GM18505 (cell line): ENCODE data around the gene RECK.
"Not testable (repeated sequence)": the region's sequence is repeated elsewhere in the genome, so short reads cannot be mapped to it uniquely, and the experiment has no call there.

Source experiments
- ATAC-seq: cut with Tn5 transposase; IDR thresholded peaks from one replicate; pipeline ENCODE4 v1.9.1; 2021; ENCODE audit not compliant: unreplicated experiment
- POLR2A ChIP-seq: IDR thresholded peaks from 4 replicates; pipeline ENCODE4 v1.6.1; 2011; ENCODE audit warnings: borderline replicate concordance; ENCODE audit not compliant: insufficient read depth, insufficient read length; ENCODE audit errors: extremely low read depth

RECK gene

DNA sequence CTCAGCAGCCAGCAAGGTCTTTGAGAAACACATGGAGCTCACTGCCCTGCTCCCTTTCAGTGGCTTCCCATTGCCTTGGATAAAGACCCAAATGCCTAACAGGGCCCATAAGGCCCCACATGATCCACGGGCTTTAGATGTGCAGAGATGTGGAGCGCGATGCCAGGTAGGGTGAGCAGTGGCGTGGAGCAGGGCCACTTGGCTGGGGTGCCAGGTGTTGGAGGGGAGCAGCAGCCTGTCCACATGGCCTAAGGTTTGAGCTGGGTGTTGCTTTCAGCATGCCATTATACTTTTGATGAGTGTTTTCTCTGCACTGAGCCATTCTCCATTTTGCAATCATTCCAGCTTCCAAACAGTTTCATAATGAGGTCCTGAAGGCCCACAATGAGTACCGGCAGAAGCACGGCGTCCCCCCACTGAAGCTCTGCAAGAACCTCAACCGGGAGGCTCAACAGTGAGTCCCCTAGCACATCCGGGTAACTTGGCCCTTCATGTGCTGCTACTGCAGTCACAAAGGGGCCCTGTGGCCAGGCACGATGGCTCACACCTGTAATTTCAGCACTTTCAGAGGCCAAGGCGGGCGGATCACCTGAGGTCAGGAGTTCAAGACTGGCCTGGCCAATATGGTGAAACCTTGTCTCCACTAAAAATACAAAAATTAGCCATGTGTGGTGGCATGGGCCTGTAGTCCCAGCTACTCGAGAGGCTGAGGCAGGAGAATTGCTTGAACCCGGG is 110.9 kb downstream of the RECK start:
- no peak for ATAC-seq

DNA sequence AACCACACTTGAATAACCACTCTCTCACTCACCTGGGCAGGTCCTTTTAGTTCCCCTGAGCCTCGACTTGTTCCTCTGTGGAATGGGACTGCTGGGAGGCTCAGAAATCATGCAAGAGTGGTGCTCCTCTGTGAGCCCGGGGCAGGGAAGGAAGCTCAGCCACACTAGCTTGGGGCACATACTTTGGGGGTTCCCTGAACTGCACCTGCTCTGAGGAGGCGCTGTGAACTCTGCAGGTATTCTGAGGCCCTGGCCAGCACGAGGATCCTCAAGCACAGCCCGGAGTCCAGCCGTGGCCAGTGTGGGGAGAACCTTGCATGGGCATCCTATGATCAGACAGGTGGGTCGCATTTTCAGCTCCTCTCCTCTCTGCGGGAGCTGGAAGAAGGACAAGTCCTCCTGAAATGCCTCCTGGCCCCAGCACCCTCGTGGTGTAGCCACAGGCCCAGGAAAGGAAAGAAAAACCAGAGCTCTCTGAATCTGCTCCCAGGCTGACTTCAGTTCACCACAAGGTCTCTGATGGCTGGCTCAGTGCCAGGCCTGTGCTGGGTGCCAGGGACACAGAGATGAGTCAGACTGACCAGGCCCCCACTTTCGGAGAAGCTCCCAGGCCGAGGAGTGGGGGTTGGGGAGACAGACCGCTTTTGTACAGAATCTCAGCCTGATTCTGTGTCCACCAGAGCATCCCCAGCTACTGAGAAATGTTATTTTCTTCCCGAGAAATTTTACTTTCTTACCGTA is 111.8 kb downstream of the RECK start:
- no peak for TF ChIP-seq POLR2A
- ATAC-seq = no peak

More for the DNA sequence above, 110.9 kb downstream of the RECK start:
- TF ChIP-seq POLR2A = no peak

DNA sequence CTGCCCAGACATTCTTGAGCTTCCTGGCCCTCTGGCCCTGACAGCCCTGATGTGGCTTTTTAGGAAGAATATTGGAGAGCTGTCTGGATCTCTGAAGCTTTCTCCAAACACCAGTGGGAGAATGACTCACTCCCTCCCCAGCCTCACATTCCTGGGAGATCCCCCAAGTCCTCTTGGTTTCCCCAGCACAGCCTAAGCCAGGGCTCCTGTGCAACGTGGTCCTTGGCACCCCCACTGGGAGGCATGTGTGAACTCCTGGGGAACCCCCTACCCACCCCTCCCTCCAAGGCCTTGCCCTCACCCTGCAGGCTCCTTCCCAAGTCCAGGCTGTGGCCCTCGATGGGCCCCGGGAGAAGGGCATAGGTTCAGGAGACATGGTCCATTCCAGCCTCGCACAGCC is 112.5 kb downstream of the RECK start:
- ATAC-seq = no peak
- no peak for TF ChIP-seq POLR2A

- no peak for TF ChIP-seq POLR2A
- no peak for ATAC-seq
Measured at GRCh38 chr9:36150574-36151315, 114.0 kb downstream of the RECK start.

GRCh38 chr9:36151316-36152210 is 114.8 kb downstream of the RECK start:
- ATAC-seq = peak; percentile 78

GRCh38 chr9:36152741-36153438 is 116.2 kb downstream of the RECK start:
- no peak for ATAC-seq
- no peak for TF ChIP-seq POLR2A

More at GRCh38 chr9:36151316-36152210, 114.8 kb downstream of the RECK start:
- peak; percentile 56 for TF ChIP-seq POLR2A

DNA sequence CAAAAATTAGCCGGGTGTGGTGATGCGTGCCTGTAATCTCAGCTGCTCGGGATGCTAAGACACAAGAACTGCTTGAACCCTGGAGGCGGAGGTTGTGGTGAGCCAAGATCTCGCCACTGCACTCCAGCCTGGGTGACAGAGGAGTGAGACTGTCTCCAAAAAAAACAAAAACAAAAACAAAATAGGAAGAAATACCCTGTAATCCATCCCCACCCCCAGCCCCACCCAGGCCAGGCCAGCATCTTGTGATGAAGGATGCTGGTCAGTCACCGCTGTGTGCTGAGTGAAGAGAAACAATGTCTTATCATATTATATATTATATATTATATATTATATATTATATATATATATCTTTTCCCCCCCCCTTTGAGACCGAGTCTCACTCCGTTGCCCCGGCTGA is 117.0 kb downstream of the RECK start:
- no peak for TF ChIP-seq POLR2A
- ATAC-seq = no peak

- ATAC-seq = no peak
- TF ChIP-seq POLR2A = no peak
Measured at GRCh38 chr9:36154331-36154952, 117.7 kb downstream of the RECK start.

GRCh38 chr9:36156116-36156515 is 119.4 kb downstream of the RECK start:
- ATAC-seq = no peak
- no peak for TF ChIP-seq POLR2A

GRCh38 chr9:36158122-36158521 is 121.4 kb downstream of the RECK start:
- TF ChIP-seq POLR2A = no peak
- no peak for ATAC-seq

GRCh38 chr9:36158917-36159316 is 122.2 kb downstream of the RECK start:
- no peak for TF ChIP-seq POLR2A
- no peak for ATAC-seq

DNA sequence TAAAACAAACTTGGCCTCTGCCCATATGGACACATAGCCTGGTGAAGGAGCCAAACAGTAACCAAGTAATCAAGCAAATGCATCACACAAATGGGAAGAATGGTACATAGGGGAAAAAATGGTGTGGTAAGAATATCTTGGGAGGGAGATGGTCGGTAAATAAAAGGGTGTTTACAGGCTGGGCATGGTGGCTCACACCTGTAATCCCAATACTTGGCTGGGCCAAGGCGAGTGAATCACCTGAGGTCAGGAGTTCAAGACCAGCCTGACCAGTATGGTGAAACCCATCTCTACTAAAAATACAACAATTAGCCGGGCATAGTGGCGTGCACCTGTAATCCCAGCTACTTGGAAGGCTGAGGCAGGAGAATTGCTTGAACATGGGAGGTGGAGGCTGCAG is 122.8 kb downstream of the RECK start:
- ATAC-seq = not testable (repeated sequence)

GRCh38 chr9:36160126-36160525 is 123.4 kb downstream of the RECK start:
- ATAC-seq = not testable (repeated sequence)
